ENCODE measurements around the gene NR3C2. TPM values are rescaled to one million over a fixed set of nuclear protein-coding genes. Genes with fewer than 3 reads are reported as not detected.

NR3C2 gene
- total RNA-seq, 4 donors from 2014 or later: 13.1 to 24.1 (median 14.6) TPM

DNA sequence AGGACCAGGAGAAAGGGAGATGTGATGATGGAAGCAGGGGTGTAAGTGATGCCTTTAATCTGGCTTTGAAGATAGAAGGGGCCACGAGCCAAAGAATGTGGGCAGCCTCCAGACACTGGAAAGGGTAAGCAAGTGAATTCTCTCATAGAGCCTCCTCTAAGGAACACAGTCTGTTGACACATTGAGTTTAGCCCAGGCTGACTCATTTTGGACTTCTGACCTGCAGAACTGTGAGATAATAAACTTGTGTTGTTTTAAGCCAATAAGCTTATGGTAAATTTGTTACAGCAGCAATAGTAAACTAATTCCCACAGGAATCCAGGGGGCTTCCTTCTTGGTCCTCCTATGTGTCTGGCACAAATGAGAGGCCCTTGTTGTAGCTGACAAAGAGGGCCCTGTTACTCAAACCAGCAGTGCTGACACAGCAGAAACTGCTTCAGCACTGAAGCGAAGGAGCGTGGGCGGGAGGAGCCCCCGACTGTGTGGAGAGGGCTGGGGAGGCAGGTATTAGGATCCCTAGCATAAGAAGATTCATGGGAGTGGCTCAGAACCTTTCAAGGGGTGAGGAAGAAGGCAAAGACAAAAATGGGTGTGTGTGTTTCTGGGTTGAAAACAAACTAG, 268.7 kb downstream of the NR3C2 start:
- Histone ChIP-seq H3K27me3 (no peaks in the 10 kb centered on the region), H3K9me3 (peaks cover 0 to 6% (median 0%) of the 10 kb centered on the region in 4 donors), H3K4me3 (no peak overlapping the region), H3K36me3 (no peaks in the 10 kb centered on the region), H3K4me1 (peaks cover 0 to 11% (median 0%) of the 10 kb centered on the region in 4 donors), H3K27ac (no peak overlapping the region)
- no peak for TF ChIP-seq EP300 (IDR thresholded peaks at IDR 0.05)
- no peak for TF ChIP-seq CTCF (IDR thresholded peaks at IDR 0.05)
- TF ChIP-seq POLR2A (IDR thresholded peaks at IDR 0.05): no peak
- DNase-seq (ENCODE audit: low spot score in 2 of 2): no peak
- WGBS, 2 donors: 62 to 66% methylated on average over 5 of the region's 5 CpGs

DNA sequence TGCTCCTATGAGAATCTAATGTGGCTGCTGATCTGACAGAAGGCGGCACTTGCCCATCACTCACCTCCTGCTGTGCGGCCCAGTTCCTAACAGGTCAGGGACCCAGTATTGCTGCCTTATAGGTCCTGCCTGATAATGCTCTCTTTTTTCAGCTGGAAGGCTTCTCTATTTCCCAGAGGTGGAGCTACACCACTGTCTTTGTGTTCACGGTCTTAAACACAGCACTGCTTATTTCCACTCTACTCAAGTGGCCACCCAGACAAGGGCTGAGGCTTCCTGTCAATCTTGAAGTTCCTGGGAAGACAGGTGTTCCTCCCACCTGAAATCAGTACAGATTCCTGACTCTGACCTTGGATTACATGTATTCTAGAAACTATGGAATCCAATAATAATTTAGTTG, 270.6 kb downstream of the NR3C2 start:
- Histone ChIP-seq H3K4me3 (no peak overlapping the region), H3K36me3 (no peaks in the 10 kb centered on the region), H3K27ac (no peak overlapping the region), H3K27me3 (no peaks in the 10 kb centered on the region), H3K4me1 (peaks cover 0 to 13% (median 3%) of the 10 kb centered on the region in 4 donors), H3K9me3 (peaks cover 0 to 6% (median 0%) of the 10 kb centered on the region in 4 donors)
- TF ChIP-seq POLR2A (IDR thresholded peaks at IDR 0.05): no peak
- no peak for TF ChIP-seq CTCF (IDR thresholded peaks at IDR 0.05)
- no peak for TF ChIP-seq EP300 (IDR thresholded peaks at IDR 0.05)
- DNase-seq (ENCODE audit: low spot score in 2 of 2): no peak
- 86 to 90% methylated on average over 3 of the region's 3 CpGs for WGBS, 2 donors

GRCh38 chr4:148170408-148171365, 271.5 kb downstream of the NR3C2 start:
- Histone ChIP-seq H3K4me1 (peaks cover 0 to 22% (median 7%) of the 10 kb centered on the region in 4 donors), H3K9me3 (peaks cover 0 to 6% (median 0%) of the 10 kb centered on the region in 4 donors), H3K27me3 (no peaks in the 10 kb centered on the region), H3K36me3 (no peaks in the 10 kb centered on the region), H3K27ac (no peak overlapping the region), H3K4me3 (no peak overlapping the region)
- TF ChIP-seq POLR2A (IDR thresholded peaks at IDR 0.05) (no peak), CTCF (IDR thresholded peaks at IDR 0.05) (no peak)
- 80 to 84% methylated on average over 7 of the region's 7 CpGs for WGBS, 2 donors
- DNase-seq (ENCODE audit: low spot score in 2 of 2): no peak

DNA sequence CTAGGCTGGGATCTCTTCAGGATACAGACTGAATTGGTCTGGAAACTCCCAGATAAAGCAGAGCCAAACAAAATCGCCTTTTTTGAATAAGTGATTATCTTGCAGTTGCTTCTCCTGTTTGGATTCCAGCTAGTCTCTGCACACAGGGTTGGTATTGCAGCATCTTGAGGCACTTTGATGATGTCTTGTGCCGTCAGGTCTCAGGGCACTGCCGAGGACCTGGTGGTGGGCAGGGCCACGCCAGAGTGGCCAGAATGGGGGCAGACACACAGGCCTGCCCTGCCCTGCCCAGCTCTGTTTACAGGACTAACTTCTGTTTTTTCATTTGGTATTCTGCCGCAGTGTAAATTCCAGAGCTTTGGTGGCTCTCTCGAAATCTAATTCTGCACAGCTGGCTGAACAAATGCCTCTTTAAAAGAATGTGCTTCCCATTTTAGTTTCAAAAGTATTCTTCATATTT, 276.1 kb downstream of the NR3C2 start:
- TF ChIP-seq EP300 (IDR thresholded peaks at IDR 0.05) (no peak), CTCF (IDR thresholded peaks at IDR 0.05) (no peak), POLR2A (IDR thresholded peaks at IDR 0.05) (no peak)

More for the DNA sequence above, 276.1 kb downstream of the NR3C2 start:
- Histone ChIP-seq H3K27me3 (no peaks in the 10 kb centered on the region), H3K27ac (peak overlapping the region in 2 of 4 donors; percentile 62 to 74), H3K9me3 (no peaks in the 10 kb centered on the region), H3K36me3 (no peaks in the 10 kb centered on the region), H3K4me3 (peak overlapping the region in 2 of 4 donors; percentile 14 to 22), H3K4me1 (peaks cover 0 to 45% (median 16%) of the 10 kb centered on the region in 4 donors)
- DNase-seq (ENCODE audit: low spot score in 2 of 2): no peak
- whole genome bisulfite sequencing, 2 donors: 9 to 18% methylated on average over 6 of the region's 6 CpGs

All from tibial nerve (tissue), 4 donors.